ENCODE results near the gene LOC128125822.

Gene LOC128125822

DNA sequence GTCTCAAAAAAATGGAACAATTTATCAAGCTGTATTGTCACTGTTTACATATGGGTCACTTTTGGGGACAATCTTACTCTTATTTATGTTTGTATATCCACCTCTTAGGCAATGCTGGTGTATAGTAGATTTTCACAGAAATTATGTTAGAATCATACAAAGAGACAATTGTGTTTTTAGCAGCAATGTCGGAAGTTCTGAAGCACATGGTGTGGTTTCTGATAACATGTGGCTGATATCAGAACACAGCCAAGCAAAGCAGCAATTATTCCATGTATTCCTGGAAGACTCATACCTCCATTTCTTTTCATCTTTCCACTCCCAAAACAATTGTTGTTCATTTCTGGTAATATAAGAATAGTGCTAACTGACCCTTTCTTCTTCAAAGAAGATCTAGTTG, 17.5 kb upstream of the LOC128125822 start:
- H3K4me3 ChIP-seq (ENCODE audit: low read length): no peak overlapping the region
- no peaks in the 10 kb centered on the region for H3K36me3 ChIP-seq (ENCODE audit: control insufficient read depth, insufficient read depth, low read length)
- no peak overlapping the region for H3K27ac Mint-ChIP-seq
- no peaks in the 10 kb centered on the region for H3K4me1 ChIP-seq (ENCODE audit: control insufficient read depth, insufficient read depth, low read length)
- H3K4me1 Mint-ChIP-seq: no peaks in the 10 kb centered on the region
- no peaks in the 10 kb centered on the region for H3K36me3 Mint-ChIP-seq (ENCODE audit: low read depth)
- no peak overlapping the region for H3K27ac ChIP-seq (ENCODE audit: low read depth, low read length)
- peaks cover 86% of the 10 kb centered on the region for H3K27me3 ChIP-seq (ENCODE audit: control insufficient read depth, insufficient read depth, low read length, poor library complexity, severe bottlenecking)
- H3K27me3 Mint-ChIP-seq (ENCODE audit: insufficient read depth): peaks cover 83% of the 10 kb centered on the region
- DNase-seq: no peak
- no peak overlapping the region for H3K4me3 Mint-ChIP-seq
- no peak overlapping the region for H3K9ac ChIP-seq (ENCODE audit: extremely low read depth, low read length, poor library complexity, severe bottlenecking)
- no peaks in the 10 kb centered on the region for H3K9me3 ChIP-seq (ENCODE audit: control insufficient read depth, low read length)
- TF ChIP-seq, protein P1, sequence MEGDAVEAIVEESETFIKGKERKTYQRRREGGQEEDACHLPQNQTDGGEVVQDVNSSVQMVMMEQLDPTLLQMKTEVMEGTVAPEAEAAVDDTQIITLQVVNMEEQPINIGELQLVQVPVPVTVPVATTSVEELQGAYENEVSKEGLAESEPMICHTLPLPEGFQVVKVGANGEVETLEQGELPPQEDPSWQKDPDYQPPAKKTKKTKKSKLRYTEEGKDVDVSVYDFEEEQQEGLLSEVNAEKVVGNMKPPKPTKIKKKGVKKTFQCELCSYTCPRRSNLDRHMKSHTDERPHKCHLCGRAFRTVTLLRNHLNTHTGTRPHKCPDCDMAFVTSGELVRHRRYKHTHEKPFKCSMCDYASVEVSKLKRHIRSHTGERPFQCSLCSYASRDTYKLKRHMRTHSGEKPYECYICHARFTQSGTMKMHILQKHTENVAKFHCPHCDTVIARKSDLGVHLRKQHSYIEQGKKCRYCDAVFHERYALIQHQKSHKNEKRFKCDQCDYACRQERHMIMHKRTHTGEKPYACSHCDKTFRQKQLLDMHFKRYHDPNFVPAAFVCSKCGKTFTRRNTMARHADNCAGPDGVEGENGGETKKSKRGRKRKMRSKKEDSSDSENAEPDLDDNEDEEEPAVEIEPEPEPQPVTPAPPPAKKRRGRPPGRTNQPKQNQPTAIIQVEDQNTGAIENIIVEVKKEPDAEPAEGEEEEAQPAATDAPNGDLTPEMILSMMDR (conservative IDR thresholded peaks at IDR 0.05): no peak
- no peaks in the 10 kb centered on the region for H3K9me3 Mint-ChIP-seq
- WGBS, 2 experiments (ENCODE audit: insufficient coverage in 1 of 2, insufficient read length in 1 of 2): 86% methylated on average over 1 of the region's 1 CpG; no CpG with 5 or more reads in 1 of the 2 experiments

DNA sequence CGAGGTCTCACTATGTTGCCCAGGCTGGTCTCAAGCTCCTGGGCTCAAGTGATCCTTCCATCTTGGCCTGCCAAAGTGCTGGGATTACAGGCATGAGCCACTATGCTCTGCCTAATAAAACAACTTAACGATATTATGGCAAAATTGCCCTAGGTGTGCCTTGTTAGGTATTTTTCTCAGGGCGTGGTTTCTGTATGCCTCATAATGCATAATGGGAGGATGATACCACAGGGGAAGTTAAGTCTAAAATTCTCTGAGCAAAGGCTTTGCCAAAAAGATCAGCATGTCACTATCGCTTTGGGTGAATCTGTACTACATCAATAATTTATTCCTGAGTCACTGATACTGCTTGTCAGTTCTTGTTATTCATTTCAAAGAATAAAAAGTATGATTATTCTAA, 15.9 kb upstream of the LOC128125822 start:
- Histone ChIP-seq H3K9me3 (ENCODE audit: control insufficient read depth, low read length) (no peaks in the 10 kb centered on the region), H3K4me1 (ENCODE audit: control insufficient read depth, insufficient read depth, low read length) (no peaks in the 10 kb centered on the region), H3K9ac (ENCODE audit: extremely low read depth, low read length, poor library complexity, severe bottlenecking) (no peak overlapping the region), H3K27ac (ENCODE audit: low read depth, low read length) (no peak overlapping the region), H3K27me3 (ENCODE audit: control insufficient read depth, insufficient read depth, low read length, poor library complexity, severe bottlenecking) (peaks cover 80% of the 10 kb centered on the region), H3K4me3 (ENCODE audit: low read length) (no peak overlapping the region), H3K36me3 (ENCODE audit: control insufficient read depth, insufficient read depth, low read length) (no peaks in the 10 kb centered on the region)
- H3K4me1 Mint-ChIP-seq: no peaks in the 10 kb centered on the region
- H3K36me3 Mint-ChIP-seq (ENCODE audit: low read depth): no peaks in the 10 kb centered on the region
- 89 to 93% methylated on average over 4 of the region's 4 CpGs for WGBS, 2 experiments (ENCODE audit: insufficient coverage in 1 of 2, insufficient read length in 1 of 2)
- TF ChIP-seq, protein P1 (conservative IDR thresholded peaks at IDR 0.05): no peak
- H3K27ac Mint-ChIP-seq: no peak overlapping the region
- no peak overlapping the region for H3K4me3 Mint-ChIP-seq
- no peaks in the 10 kb centered on the region for H3K9me3 Mint-ChIP-seq
- no peak for DNase-seq
- H3K27me3 Mint-ChIP-seq (ENCODE audit: insufficient read depth): peaks cover 81% of the 10 kb centered on the region

DNA sequence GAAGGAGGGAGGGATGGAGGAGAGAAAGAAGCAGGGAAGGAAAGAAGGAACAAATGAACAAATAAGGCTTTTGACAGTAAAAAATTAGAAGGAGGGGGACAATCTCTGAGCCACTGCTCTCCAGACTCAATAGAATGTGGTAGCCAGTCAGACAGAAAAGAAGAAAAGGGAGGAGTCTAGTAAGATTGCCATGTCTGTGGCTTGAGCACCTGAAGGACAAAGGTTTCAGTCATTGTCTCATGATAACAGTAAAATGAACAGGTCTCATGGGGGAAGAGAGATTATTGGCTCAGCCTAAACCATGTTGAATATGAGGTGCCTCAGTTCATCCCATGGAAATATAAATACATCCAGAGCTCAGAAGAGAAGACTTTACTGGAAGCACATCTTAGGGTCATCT, 14.0 kb upstream of the LOC128125822 start:
- Mint-ChIP-seq H3K27me3 (ENCODE audit: insufficient read depth) (peaks cover 77% of the 10 kb centered on the region), H3K27ac (no peak overlapping the region), H3K4me3 (no peak overlapping the region), H3K36me3 (ENCODE audit: low read depth) (no peaks in the 10 kb centered on the region), H3K4me1 (no peaks in the 10 kb centered on the region), H3K9me3 (no peaks in the 10 kb centered on the region)
- H3K27ac ChIP-seq (ENCODE audit: low read depth, low read length): no peak overlapping the region
- H3K27me3 ChIP-seq (ENCODE audit: control insufficient read depth, insufficient read depth, low read length, poor library complexity, severe bottlenecking): peaks cover 88% of the 10 kb centered on the region
- H3K4me3 ChIP-seq (ENCODE audit: low read length): no peak overlapping the region
- no peak overlapping the region for H3K9ac ChIP-seq (ENCODE audit: extremely low read depth, low read length, poor library complexity, severe bottlenecking)
- H3K4me1 ChIP-seq (ENCODE audit: control insufficient read depth, insufficient read depth, low read length): no peaks in the 10 kb centered on the region
- TF ChIP-seq, protein P1 (conservative IDR thresholded peaks at IDR 0.05): no peak
- H3K36me3 ChIP-seq (ENCODE audit: control insufficient read depth, insufficient read depth, low read length): no peaks in the 10 kb centered on the region
- DNase-seq: no peak
- no peaks in the 10 kb centered on the region for H3K9me3 ChIP-seq (ENCODE audit: control insufficient read depth, low read length)
